ENCODE data around the gene COPZ1. TPM values are rescaled to one million over a fixed set of nuclear protein-coding genes. Genes with fewer than 3 reads are reported as not detected.
A peak's percentile ranks its signal among the peaks of the same experiment; 100 is the strongest.

COPZ1 gene
- total RNA-seq, 1 donor from 2014 or later, result 160 TPM

DNA sequence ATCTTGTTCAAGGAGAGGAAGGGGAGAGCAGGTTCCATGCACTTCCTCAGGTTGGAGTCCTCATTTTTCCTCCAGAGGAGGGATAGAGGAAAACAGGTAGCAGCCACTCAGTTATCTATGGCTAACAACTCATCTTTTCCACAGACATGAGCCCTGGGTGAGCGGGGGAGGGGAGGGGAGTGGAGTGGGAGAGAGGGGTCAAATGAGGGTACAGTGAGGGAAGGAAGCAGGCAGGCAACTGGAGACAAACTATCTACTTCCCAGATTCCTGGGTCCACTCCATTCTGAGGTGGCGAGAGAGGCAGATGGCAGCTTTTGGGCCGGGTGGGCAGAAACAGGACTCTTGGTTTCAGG, 62.2 kb downstream of the COPZ1 start:
- Mint-ChIP-seq H3K4me3 (no peak overlapping the region), H3K27ac (ENCODE audit: unreplicated experiment) (no peak overlapping the region), H3K4me1 (peaks cover 49% of the 10 kb centered on the region), H3K36me3 (ENCODE audit: low read depth) (no peaks in the 10 kb centered on the region), H3K9me3 (no peaks in the 10 kb centered on the region), H3K27me3 (ENCODE audit: low read depth) (no peaks in the 10 kb centered on the region)
- DNase-seq (ENCODE audit: low read depth, low spot score), result no peak
- TF ChIP-seq, protein P1, sequence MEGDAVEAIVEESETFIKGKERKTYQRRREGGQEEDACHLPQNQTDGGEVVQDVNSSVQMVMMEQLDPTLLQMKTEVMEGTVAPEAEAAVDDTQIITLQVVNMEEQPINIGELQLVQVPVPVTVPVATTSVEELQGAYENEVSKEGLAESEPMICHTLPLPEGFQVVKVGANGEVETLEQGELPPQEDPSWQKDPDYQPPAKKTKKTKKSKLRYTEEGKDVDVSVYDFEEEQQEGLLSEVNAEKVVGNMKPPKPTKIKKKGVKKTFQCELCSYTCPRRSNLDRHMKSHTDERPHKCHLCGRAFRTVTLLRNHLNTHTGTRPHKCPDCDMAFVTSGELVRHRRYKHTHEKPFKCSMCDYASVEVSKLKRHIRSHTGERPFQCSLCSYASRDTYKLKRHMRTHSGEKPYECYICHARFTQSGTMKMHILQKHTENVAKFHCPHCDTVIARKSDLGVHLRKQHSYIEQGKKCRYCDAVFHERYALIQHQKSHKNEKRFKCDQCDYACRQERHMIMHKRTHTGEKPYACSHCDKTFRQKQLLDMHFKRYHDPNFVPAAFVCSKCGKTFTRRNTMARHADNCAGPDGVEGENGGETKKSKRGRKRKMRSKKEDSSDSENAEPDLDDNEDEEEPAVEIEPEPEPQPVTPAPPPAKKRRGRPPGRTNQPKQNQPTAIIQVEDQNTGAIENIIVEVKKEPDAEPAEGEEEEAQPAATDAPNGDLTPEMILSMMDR (conservative IDR thresholded peaks at IDR 0.05), result no peak

DNA sequence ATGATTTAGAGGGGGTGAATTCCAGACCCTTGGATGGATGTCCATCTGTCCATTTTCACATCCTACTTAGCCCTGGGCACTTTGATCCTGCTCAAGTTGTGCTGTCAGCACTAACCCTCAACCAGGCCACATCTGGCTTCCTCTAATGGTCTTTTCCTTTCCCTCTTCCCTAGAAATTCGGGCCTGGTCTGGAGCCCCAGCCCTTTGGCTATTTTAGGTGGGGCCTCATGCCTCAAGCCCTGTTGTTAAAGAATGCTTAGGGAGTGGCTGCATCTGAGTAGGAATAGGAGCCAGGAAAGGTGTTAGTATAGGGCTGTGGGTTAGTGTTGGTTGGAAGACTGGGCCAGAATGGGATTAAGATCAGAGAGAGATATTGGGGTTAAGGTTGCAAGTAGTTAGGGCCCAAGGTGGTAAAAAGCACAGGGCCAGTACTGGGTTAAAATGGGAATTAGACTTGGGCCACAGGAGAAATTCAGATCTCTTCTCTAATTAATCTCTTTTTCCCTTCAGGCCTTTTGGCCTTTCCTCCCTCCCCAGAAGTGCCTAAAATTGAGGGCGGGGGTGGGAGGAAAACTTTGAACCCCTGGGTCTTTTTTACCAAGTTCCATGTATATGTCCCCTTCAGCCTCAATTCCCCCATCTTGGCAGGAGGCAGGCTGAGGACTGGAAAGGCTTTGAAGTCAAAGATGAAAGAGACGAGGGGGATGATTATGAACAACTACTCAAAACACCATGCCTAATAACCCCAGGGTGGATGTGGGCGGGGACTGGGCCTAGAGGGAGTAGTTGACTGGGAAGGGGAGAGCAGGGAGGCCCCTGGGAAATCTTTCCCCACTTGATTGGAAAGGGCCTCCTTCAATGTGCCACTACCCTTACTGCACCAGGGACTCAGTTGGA, 63.6 kb downstream of the COPZ1 start:
- no peaks in the 10 kb centered on the region for H3K36me3 Mint-ChIP-seq (ENCODE audit: low read depth)
- peak overlapping the region; percentile 65 for H3K4me3 Mint-ChIP-seq
- no peaks in the 10 kb centered on the region for H3K9me3 Mint-ChIP-seq
- DNase-seq (ENCODE audit: low read depth, low spot score), result no peak
- no peaks in the 10 kb centered on the region for H3K27me3 Mint-ChIP-seq (ENCODE audit: low read depth)
- H3K27ac Mint-ChIP-seq (ENCODE audit: unreplicated experiment), result peak overlapping the region; percentile 23
- TF ChIP-seq, protein P1 (conservative IDR thresholded peaks at IDR 0.05), result no peak
- H3K4me1 Mint-ChIP-seq, result peaks cover 49% of the 10 kb centered on the region

DNA sequence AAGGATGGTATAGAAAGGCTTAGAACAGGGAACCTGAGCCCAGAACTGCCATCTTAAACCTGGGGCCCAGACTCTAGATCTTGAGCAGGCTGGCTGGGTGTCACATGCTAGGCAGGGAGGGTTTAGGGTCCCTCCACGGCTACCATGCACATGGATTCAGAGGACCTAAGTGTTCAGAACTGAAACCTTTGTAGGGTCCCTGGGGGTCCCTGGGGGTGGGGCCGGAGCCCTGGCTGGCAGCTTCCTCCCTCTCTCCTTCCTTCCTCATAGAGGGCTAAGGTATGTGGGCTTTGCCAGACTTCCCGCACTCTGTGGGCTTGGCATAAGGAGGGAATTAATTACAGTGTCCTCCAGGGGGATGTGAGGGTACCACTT, 64.2 kb downstream of the COPZ1 start:
- peaks cover 51% of the 10 kb centered on the region for H3K4me1 Mint-ChIP-seq
- H3K36me3 Mint-ChIP-seq (ENCODE audit: low read depth), result no peaks in the 10 kb centered on the region
- H3K4me3 Mint-ChIP-seq, result peak overlapping the region; percentile 76
- no peak overlapping the region for H3K27ac Mint-ChIP-seq (ENCODE audit: unreplicated experiment)
- TF ChIP-seq, protein P1 (conservative IDR thresholded peaks at IDR 0.05), result no peak
- peaks cover 3% of the 10 kb centered on the region for H3K27me3 Mint-ChIP-seq (ENCODE audit: low read depth)
- H3K9me3 Mint-ChIP-seq, result no peaks in the 10 kb centered on the region
- no peak for DNase-seq (ENCODE audit: low read depth, low spot score)

DNA sequence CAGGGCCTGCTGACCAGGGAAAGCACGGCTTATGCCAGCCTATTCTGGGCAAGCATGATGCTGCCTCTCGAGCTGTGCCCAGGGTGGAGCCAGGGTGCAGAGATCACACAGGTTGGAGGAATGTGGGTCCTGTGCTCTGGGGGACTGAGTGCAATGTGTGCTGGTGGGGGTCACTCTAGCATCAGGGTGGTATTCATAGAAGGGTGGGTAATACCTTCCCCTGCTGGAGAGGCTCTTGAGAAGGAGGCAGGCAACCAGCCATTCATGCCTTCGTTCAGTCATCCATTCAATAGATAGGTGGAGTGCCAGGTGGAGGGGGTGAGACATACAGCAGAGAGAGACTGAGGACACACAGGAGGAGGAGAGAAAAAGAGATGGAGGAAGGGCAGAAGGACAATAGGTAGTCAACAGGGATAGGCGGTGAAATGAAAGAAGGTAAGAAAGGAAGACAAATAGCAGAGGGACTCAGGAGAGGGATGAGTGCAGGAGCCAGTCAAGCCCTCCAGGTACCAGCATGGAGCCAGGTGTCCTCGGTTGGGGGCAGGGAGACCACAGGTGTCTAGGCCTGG, 64.8 kb downstream of the COPZ1 start:
- H3K4me1 Mint-ChIP-seq, result peaks cover 49% of the 10 kb centered on the region
- DNase-seq (ENCODE audit: low read depth, low spot score), result no peak
- H3K4me3 Mint-ChIP-seq, result peak overlapping the region; percentile 76
- H3K27me3 Mint-ChIP-seq (ENCODE audit: low read depth), result peaks cover 3% of the 10 kb centered on the region
- H3K27ac Mint-ChIP-seq (ENCODE audit: unreplicated experiment), result no peak overlapping the region
- H3K9me3 Mint-ChIP-seq, result no peaks in the 10 kb centered on the region
- H3K36me3 Mint-ChIP-seq (ENCODE audit: low read depth), result no peaks in the 10 kb centered on the region
- TF ChIP-seq, protein P1 (conservative IDR thresholded peaks at IDR 0.05), result no peak

DNA sequence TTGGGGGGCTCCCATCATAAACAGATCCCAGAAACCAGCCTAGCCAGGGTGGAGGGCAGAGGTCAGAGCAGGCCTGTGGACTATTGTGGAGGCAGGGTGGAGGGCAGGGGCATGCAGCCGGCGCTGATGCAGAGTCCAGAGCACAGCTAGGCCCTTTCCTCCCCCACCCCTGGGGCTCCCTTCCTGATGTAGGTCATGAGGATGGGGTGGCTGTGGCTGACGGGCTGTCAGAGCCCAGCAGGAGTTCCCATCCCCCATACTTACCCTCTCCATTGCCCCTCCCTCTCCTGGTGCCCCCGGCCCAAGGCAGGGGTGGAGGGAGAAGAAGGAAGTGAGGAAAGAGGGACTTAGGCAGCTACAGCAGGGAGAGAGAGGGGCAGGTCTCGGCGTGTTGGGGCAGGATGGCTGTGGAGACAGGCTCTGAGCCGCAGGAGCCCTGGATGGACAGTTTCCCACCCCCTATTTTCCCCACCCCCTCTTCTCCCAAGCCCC, 65.3 kb downstream of the COPZ1 start:
- Mint-ChIP-seq H3K4me1 (peaks cover 45% of the 10 kb centered on the region), H3K9me3 (no peaks in the 10 kb centered on the region), H3K27ac (ENCODE audit: unreplicated experiment) (no peak overlapping the region), H3K4me3 (peak overlapping the region; percentile 76), H3K36me3 (ENCODE audit: low read depth) (no peaks in the 10 kb centered on the region), H3K27me3 (ENCODE audit: low read depth) (peaks cover 3% of the 10 kb centered on the region)
- TF ChIP-seq, protein P1 (conservative IDR thresholded peaks at IDR 0.05), result no peak
- no peak for DNase-seq (ENCODE audit: low read depth, low spot score)
